ENCODE data around the gene TPPP2.

- TF ChIP-seq, protein P1, sequence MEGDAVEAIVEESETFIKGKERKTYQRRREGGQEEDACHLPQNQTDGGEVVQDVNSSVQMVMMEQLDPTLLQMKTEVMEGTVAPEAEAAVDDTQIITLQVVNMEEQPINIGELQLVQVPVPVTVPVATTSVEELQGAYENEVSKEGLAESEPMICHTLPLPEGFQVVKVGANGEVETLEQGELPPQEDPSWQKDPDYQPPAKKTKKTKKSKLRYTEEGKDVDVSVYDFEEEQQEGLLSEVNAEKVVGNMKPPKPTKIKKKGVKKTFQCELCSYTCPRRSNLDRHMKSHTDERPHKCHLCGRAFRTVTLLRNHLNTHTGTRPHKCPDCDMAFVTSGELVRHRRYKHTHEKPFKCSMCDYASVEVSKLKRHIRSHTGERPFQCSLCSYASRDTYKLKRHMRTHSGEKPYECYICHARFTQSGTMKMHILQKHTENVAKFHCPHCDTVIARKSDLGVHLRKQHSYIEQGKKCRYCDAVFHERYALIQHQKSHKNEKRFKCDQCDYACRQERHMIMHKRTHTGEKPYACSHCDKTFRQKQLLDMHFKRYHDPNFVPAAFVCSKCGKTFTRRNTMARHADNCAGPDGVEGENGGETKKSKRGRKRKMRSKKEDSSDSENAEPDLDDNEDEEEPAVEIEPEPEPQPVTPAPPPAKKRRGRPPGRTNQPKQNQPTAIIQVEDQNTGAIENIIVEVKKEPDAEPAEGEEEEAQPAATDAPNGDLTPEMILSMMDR (IDR thresholded peaks at IDR 0.05): no peak
- no peak for TF ChIP-seq POLR2AphosphoS5 (IDR thresholded peaks at IDR 0.05; ENCODE audit: insufficient read depth in 1 of 2, low read depth in 1 of 2)
- TF ChIP-seq POLR2A (IDR thresholded peaks at IDR 0.05): no peak
Observed at GRCh38 chr14:21063479-21063878, 33.5 kb downstream of the TPPP2 start.
